ENCODE measurements around the gene HNRNPD.
"Not testable (repeated sequence)": the region's sequence is repeated elsewhere in the genome, so short reads cannot be mapped to it uniquely, and the experiment has no call there.

The HNRNPD gene

GRCh38 chr4:82320351-82320750 is 53.4 kb downstream of the HNRNPD start:
- Histone ChIP-seq H3K9me3 (ENCODE audit: low read length) (peaks cover 2% of the 10 kb centered on the region), H2AFZ (ENCODE audit: low read depth, low read length) (no peak overlapping the region), H3K4me3 (ENCODE audit: low read length) (no peak overlapping the region), H3K27me3 (ENCODE audit: insufficient read depth, low read length) (no peaks in the 10 kb centered on the region), H3K36me3 (ENCODE audit: insufficient read depth, low read length) (no peaks in the 10 kb centered on the region), H3K4me1 (ENCODE audit: insufficient read depth, low read length) (no peaks in the 10 kb centered on the region)

DNA sequence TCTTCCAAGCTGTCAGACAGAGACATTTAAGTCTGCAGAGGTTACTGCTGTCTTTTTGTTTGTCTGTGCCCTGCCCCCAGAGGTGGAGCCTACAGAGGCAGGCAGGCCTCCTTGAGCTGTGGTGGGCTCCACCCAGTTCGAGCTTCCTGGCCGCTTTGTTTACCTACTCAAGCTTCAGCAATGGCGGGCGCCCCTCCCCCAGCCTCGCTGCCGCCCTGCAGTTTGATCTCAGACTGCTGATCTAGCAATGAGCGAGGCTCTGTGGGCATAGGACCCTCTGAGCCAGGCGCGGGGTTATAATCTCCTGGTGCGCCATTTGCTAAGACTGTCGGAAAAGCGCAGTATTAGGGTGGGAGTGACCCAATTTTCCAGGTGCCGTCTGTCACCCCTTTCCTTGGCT is 70.7 kb downstream of the HNRNPD start:
- not testable (repeated sequence) for H3K36me3 ChIP-seq (ENCODE audit: insufficient read depth, low read length); H3K4me3 ChIP-seq (ENCODE audit: low read length); H2AFZ ChIP-seq (ENCODE audit: low read depth, low read length); H3K9me3 ChIP-seq (ENCODE audit: low read length); H3K27me3 ChIP-seq (ENCODE audit: insufficient read depth, low read length); H3K4me1 ChIP-seq (ENCODE audit: insufficient read depth, low read length)

Measured in neuron (in vitro differentiated cells).